ENCODE data around the gene FREY1. TPM values are rescaled to one million over a fixed set of nuclear protein-coding genes. Genes with fewer than 3 reads are reported as not detected.

FREY1 gene
- total RNA-seq, 1 experiment from 2014 or later: 4.2 TPM

DNA sequence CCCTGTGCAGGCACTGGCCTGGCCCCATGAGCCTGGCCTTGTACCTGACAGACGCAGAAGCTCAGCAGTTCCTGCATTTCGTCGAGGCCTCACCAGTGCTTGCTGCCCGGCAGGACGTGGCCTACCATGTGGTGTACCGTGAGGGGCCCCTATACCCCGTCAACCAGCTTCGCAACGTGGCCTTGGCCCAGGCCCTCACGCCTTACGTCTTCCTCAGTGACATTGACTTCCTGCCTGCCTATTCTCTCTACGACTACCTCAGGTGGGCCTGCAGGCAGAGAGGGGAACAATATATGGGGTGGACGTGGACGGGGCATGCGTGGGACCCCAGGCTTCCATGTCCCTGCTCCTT, 20.2 kb upstream of the FREY1 start:
- Histone ChIP-seq H3F3A (ENCODE audit: insufficient read depth, low read depth) (peaks cover 7% of the 10 kb centered on the region; the same call in 1 of the 2 replicates), H4K20me1 (ENCODE audit: insufficient read depth) (0 out of 2 replicates have a peak, but pooled peaks cover 4% of the 10 kb centered on the region), H3K4me3 (no peak overlapping the region), H3K9me2 (ENCODE audit: insufficient read depth) (no peaks in the 10 kb centered on the region), H3K9me3 (ENCODE audit: insufficient read depth, low read depth) (no peaks in the 10 kb centered on the region), H3K36me3 (ENCODE audit: low read depth) (no peaks in the 10 kb centered on the region), H3K27ac (no peak overlapping the region), H2AFZ (no peak overlapping the region), H3K4me2 (no peak overlapping the region), H3K79me2 (ENCODE audit: low read depth) (no peaks in the 10 kb centered on the region), H3K27me3 (ENCODE audit: insufficient read depth, low read depth) (no peaks in the 10 kb centered on the region), H3K4me1 (replicated peaks; ENCODE audit: insufficient read depth) (0 out of 2 replicates have a peak, but pooled peaks cover 4% of the 10 kb centered on the region)
- no peak for DNase-seq
- BruUV-seq (replicated peaks): no TSS peak
- ChIA-PET CTCF (interaction anchor here (0.5 kb wide), 1 partner anchor 46 kb away, joined by 3 read pairs; no protein-coding TSS in a partner anchor), POLR2A (ENCODE audit: unreplicated experiment) (no interaction called here)
- TF ChIP-seq, protein P1, sequence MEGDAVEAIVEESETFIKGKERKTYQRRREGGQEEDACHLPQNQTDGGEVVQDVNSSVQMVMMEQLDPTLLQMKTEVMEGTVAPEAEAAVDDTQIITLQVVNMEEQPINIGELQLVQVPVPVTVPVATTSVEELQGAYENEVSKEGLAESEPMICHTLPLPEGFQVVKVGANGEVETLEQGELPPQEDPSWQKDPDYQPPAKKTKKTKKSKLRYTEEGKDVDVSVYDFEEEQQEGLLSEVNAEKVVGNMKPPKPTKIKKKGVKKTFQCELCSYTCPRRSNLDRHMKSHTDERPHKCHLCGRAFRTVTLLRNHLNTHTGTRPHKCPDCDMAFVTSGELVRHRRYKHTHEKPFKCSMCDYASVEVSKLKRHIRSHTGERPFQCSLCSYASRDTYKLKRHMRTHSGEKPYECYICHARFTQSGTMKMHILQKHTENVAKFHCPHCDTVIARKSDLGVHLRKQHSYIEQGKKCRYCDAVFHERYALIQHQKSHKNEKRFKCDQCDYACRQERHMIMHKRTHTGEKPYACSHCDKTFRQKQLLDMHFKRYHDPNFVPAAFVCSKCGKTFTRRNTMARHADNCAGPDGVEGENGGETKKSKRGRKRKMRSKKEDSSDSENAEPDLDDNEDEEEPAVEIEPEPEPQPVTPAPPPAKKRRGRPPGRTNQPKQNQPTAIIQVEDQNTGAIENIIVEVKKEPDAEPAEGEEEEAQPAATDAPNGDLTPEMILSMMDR (conservative IDR thresholded peaks at IDR 0.05): no peak
- no peak for TF ChIP-seq EZH2 (IDR thresholded peaks at IDR 0.05; ENCODE audit: low read depth)
- intact Hi-C loops (cut with micrococcal nuclease; ENCODE audit: unreplicated experiment): no loop called here

DNA sequence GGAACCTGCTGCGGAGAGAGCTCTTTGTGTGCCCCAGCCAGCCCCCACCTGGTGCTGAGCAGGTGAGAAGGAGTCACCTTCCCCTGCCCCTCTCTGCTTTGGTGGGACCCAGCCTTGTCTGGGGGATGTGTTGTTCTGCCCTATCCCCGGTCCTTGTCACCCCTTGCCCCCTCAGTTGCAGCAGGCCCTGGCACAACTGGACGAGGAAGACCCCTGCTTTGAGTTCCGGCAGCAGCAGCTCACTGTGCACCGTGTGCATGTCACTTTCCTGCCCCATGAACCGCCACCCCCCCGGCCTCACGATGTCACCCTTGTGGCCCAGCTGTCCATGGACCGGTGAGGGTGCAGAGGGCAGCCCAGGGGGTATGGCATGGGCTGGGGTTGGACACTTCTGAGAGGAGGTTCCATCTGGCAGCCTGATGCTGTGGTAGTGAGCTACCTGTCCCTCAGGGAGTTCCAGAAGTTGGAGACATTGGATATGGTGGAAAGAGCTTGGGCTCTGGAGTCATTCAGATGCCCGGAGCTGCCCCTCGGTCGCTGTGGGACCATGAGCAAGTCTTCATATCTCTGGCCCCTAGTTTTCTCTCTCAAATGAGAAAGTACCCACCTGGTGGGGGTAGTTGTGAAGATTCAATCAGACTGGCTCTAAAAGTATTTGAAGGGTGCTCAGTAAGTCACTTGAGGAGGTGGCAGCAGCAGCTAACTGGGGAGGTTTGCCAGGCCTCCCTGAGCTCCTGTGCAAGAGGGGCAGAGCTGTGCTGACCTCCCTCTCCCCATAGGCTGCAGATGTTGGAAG, 19.7 kb upstream of the FREY1 start:
- no TSS peak for BruUV-seq (replicated peaks)
- H3K79me2 ChIP-seq (ENCODE audit: low read depth): no peaks in the 10 kb centered on the region
- TF ChIP-seq, protein P1 (conservative IDR thresholded peaks at IDR 0.05): no peak
- TF ChIP-seq EZH2 (IDR thresholded peaks at IDR 0.05; ENCODE audit: low read depth): no peak
- no peaks in the 10 kb centered on the region for H3K9me2 ChIP-seq (ENCODE audit: insufficient read depth)
- no peaks in the 10 kb centered on the region for H3K36me3 ChIP-seq (ENCODE audit: low read depth)
- H3K27ac ChIP-seq: no peak overlapping the region
- DNase-seq: no peak
- H3K4me2 ChIP-seq: no peak overlapping the region
- H3F3A ChIP-seq (ENCODE audit: insufficient read depth, low read depth): peaks cover 7% of the 10 kb centered on the region; the same call in 1 of the 2 replicates
- no peak overlapping the region for H2AFZ ChIP-seq
- H3K4me1 ChIP-seq (replicated peaks; ENCODE audit: insufficient read depth): 0 out of 2 replicates have a peak, but pooled peaks cover 4% of the 10 kb centered on the region
- no peaks in the 10 kb centered on the region for H3K9me3 ChIP-seq (ENCODE audit: insufficient read depth, low read depth)
- intact Hi-C loops (cut with micrococcal nuclease; ENCODE audit: unreplicated experiment): no loop called here
- no peak overlapping the region for H3K4me3 ChIP-seq
- H4K20me1 ChIP-seq (ENCODE audit: insufficient read depth): 0 out of 2 replicates have a peak, but pooled peaks cover 4% of the 10 kb centered on the region
- no peaks in the 10 kb centered on the region for H3K27me3 ChIP-seq (ENCODE audit: insufficient read depth, low read depth)
- CTCF ChIA-PET: interaction anchor here (0.5 kb wide), 1 partner anchor 45 kb away, joined by 3 read pairs; no protein-coding TSS in a partner anchor
- POLR2A ChIA-PET (ENCODE audit: unreplicated experiment): no interaction called here

DNA sequence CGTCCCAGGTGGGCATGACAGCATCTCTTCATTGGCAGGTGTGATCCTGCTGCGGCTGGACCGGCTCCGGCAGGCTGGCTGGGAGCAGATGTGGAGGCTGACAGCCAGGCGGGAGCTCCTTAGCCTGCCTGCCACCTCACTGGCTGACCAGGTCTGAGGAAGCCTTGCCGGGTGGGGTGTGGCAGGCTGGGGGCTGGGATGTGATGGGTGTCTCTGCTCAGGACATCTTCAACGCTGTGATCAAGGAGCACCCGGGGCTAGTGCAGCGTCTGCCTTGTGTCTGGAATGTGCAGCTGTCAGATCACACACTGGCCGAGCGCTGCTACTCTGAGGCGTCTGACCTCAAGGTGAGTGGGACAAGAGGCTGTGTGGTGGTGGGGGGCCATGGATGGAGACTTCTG, 18.9 kb upstream of the FREY1 start:
- Histone ChIP-seq H3K4me2 (no peak overlapping the region), H3K27me3 (ENCODE audit: insufficient read depth, low read depth) (no peaks in the 10 kb centered on the region), H3K36me3 (ENCODE audit: low read depth) (no peaks in the 10 kb centered on the region), H3K4me1 (replicated peaks; ENCODE audit: insufficient read depth) (0 out of 2 replicates have a peak, but pooled peaks cover 4% of the 10 kb centered on the region), H3K79me2 (ENCODE audit: low read depth) (no peaks in the 10 kb centered on the region), H3K27ac (no peak overlapping the region), H3F3A (ENCODE audit: insufficient read depth, low read depth) (peaks cover 11% of the 10 kb centered on the region; the same call in 1 of the 2 replicates), H4K20me1 (ENCODE audit: insufficient read depth) (0 out of 2 replicates have a peak, but pooled peaks cover 4% of the 10 kb centered on the region), H3K4me3 (no peak overlapping the region), H2AFZ (no peak overlapping the region), H3K9me3 (ENCODE audit: insufficient read depth, low read depth) (no peaks in the 10 kb centered on the region), H3K9me2 (ENCODE audit: insufficient read depth) (no peaks in the 10 kb centered on the region)
- POLR2A ChIA-PET (ENCODE audit: unreplicated experiment): no interaction called here
- no TSS peak for BruUV-seq (replicated peaks)
- no peak for DNase-seq
- CTCF ChIA-PET: no interaction called here
- intact Hi-C loops (cut with micrococcal nuclease; ENCODE audit: unreplicated experiment): no loop called here
- TF ChIP-seq EZH2 (IDR thresholded peaks at IDR 0.05; ENCODE audit: low read depth): no peak
- TF ChIP-seq, protein P1 (conservative IDR thresholded peaks at IDR 0.05): no peak

All from PC-9 (cell line).